Left renal pelvis (tissue), 4 donors: ENCODE results near the gene CEP41. TPM values are rescaled to one million over a fixed set of nuclear protein-coding genes. Genes with fewer than 3 reads are reported as not detected.

Experiments
- DNase-seq, 4 donors: peaks; one replicate each; pipeline ENCODE4 v3.0.0-alpha.2; 2013; ENCODE audit warnings: low read depth in 4 of 4, low spot score in 3 of 4
- polyA plus RNA-seq, 4 donors: library from polyadenylated mRNA; unstranded; fragments of 120-200 nt; gene quantifications; one replicate each; pipeline ENCODE4 v1.2.1, GENCODE V29; 2013; ENCODE audit not compliant: insufficient read length in 4 of 4

The CEP41 gene
- polyA plus RNA-seq, 4 donors = 22.6 to 34.8 (median 28.3) TPM

DNA sequence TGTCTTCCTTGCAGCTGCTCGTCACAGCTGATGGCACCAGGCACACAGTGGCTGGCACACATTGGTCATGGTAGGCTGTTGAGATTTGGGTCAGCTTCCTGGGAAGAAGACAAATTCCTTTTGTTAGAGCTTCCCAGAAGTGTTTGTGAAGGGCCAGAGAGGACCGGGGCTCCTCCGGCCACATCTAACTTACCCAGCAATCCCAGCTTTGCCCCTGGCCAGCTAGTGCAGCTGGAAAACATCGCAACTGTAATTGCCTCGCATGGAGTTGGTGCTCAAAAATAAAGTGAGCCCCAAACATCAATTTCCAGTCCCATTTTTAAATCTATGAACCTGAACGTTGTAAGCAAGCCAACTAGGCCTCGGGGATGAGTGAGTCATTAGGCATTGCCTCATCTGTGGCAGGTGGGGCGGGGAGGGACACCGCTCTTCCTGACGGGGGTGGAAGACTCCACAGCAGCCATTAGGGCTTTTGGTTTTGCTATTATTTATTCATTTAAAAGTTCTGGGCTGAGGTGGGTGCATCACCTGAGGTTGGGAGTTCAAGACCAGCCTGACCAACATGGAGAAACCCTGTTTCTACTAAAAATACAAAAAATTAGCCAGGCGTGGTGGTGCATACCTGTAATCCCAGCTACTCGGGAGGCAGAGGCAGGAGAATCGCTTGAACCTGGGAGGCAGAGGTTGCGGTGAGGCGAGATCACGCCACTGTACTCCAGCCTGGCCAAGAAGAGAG lies 83.8 kb downstream of the CEP41 start:
- no peak for DNase-seq

DNA sequence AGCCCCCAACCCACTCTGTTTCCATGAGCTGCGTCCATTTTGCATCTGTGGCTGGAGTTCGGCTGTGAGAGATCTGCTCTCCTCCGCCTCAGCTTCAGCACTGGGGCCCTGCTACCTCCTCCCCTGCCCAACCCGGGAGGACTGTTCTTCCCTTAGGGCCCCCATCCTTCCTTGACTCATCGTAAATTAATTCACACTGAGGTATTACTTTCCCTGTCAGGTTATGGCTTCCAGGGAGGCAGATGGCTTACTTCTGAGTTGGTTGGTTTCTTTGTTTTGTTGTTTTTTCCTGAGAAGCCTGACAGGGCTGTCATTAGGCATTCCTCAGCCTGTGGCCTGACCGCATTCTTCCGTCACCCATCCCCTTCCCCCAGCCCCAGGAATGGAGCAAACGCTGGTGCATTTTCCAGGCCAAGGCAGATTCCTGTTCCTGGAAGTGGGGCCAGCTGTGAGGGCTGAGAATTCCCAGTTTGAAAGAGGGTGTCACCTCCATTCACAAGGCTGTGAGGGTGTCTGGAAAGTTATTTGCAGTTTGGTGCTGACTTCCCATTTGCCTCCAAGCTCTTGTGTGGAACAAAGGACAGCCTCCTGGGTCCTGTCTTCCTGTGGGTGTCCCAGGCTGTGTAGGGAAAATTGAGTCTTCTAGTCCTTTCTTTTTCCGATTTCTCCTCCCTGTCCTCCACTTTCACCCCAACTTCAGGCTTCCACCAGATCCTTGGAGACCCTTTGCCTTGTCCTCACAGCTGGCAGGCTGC lies 84.5 kb downstream of the CEP41 start:
- DNase-seq = peak; percentile 81 to 90 (median 82)

GRCh38 chr7:130353196-130353595 lies 87.6 kb downstream of the CEP41 start:
- no peak for DNase-seq

DNA sequence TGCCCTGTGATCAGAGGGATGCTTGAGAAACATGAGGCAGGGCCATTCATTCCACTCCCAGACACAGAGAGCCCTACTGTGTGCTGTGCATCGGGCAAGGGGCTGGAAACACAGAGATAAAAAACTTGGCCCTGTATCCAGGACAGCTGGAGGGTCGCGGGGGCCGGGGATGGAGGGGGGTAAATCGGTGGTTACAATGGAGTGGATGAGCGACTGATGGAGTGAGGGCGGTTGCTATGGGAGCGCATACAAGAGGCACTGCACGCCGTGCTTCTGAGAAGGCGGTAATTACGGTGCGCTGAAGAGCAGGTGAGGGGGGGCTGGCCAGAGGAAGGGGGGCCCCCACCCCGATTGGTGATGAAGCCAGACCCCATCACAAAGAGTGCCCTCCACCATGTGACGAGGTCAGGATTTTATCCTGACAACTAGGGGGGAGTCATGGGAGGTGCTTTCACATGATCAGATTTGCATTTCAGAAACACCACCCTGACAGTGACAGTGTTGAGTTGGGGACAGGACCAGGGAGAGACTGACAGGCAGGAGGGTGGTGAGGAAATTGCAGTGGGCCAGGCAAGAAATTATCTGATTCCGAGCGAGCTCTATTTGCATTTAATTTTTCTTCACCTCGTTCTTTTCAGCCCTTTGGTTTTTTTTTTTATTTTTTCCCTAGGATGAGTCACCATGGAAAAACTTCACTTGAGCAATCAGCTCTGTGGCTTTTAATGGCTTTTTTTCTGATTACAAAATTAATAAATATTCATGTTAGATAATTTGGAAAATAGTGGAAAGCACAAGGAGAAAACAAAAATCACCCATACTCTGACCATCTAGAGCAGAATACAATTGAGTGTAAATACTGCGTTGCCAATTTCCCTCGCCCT lies 88.4 kb downstream of the CEP41 start:
- DNase-seq = no peak

DNA sequence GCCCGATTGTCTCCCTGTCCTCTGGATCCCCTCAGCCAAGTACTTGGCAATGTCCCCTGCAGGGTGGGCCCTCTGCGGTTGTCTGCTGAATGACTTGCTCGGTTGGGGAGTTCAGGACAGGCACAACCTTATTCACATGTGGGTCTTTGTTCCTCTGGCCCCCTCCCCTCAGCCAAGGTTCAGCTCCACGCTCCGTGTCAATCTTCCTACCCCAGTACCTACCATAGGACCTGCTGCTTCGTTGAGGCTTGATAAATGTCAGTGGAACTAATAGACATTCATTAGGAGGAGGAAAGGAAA lies 89.1 kb downstream of the CEP41 start:
- no peak for DNase-seq

- no peak for DNase-seq
Measured at GRCh38 chr7:130350945-130351790, 89.6 kb downstream of the CEP41 start.

DNA sequence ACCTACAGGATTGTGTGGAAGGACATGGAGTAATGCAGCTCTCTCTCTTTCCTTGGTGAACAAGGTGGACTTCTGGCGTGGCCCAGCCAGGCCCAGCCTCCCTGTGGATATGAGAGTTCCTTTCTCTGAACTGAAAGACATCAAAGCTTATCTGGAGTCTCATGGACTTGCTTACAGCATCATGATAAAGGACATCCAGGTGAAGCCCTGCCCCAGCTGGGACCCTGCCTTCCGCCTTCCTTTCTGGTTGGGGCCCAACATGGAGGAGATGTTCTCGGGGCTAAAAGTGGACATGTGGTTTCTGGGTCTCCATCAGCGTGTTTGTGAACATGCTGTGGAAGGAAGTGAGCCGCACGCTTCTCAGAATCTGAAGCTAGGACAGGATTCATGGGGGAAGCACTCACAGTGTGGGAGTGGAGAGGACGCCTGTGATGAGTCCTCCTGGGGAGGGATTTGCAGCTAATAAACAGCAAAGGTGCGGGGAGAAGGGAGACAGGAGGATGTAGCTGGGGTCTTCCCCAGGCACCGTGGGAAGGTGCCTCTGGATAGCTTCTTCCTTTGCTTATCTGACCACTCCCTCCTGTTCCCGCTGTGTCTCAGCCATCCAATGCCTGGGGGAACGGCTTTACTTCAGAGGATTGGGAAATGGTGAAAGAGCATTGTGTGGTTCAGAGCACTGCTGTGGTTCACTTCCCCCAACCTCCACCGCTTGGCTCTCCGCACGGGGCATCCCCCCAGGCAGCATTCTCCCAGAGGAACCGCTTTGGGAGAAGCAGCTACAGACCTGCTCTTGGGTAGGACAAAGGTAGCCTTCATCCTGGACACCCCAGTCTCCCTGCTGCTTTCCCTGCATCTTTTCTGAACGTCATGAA lies 90.7 kb downstream of the CEP41 start:
- DNase-seq = no peak

DNA sequence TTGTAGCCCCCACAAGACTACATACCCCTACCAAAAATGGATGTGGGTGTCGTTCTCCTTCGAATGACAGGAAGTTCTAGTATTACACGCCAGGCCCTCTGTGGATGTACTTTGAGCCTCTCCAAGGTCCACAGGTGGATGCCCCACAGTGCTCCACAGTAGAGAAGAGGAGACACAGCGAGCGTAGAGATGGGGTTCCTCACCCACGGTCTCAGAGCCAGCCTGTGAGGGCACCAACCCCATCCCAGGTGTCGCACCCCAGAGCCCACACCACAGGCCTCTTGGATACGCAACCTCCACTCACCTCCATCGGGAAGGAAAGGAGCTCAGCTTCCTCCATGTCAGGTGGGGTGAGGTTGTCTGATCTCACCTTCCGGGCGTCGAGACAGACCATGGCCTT lies 93.9 kb downstream of the CEP41 start:
- DNase-seq = no peak

GRCh38 chr7:130346177-130346905 lies 94.5 kb downstream of the CEP41 start:
- DNase-seq = no peak

GRCh38 chr7:130345725-130346124 lies 95.1 kb downstream of the CEP41 start:
- no peak for DNase-seq

DNA sequence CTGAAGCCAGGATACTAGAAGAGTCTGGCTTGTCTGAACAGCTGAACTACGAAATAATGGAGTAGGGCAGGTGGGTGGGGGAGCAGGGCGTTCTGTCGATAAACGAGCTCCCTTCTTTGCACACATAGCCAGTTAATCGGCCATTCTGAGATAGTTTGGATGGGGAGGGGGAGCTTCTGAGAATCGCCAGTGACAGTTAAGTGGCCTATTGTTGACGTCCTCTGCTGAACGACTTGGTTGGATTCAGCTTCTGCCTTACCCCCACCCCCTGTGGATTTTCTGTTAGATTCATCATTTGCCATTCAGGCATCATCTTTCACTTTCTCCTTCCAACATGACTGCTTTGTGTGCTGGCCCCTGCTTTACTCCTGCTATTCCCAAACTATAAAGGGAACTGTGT lies 95.7 kb downstream of the CEP41 start:
- DNase-seq = no peak

DNA sequence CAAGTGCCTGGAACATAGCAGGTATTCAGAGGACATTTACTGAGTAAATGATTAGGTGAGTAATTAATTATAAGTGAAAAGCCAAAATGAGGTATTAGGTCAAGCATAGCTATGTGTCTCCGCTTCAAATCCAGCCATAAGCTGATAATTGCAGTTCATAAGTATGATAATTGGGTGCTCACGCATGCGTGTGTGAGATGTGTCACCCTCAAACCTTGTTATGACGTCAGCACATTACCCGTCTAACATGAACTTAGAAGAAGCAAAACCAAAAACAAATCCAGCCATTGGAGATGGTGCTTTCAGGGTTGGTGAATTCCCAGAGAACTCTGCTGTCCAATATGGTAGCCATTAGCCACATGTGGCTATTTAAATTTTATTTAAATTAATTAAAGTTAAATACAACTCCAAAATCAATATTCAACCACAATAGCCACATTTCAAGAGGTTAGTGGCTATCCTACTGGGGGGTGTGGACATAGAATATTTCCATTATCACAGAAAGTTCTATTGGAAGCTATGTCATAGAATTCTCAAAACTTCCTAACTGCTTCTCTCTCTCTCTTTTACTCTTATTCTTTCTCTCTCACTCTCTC lies 96.4 kb downstream of the CEP41 start, which contains the start of gene CPA5:
CPA5 (plus strand) TSS at position 546 of the 596 bp plus-strand sequence. CDS start 1,670 bp downstream, outside the sequence.
- DNase-seq = no peak

Other genes starting within 250 kb of the CEP41 start
- gene TMEM209, start 235.6 kb downstream of the CEP41 start, polyA plus RNA-seq = 10 to 100 TPM; 17.1 to 31.0 (median 28.8) TPM
- gene SSMEM1, start 233.2 kb downstream of the CEP41 start, polyA plus RNA-seq = not detected
- under 1 TPM; 0.34 to 0.90 (median 0.49) TPM for gene CPA2, start 174.2 kb downstream of the CEP41 start, polyA plus RNA-seq
- gene CPA4, start 147.9 kb downstream of the CEP41 start, polyA plus RNA-seq = 1 to 10 TPM in 1 of 4 donors, under 1 TPM in 3; 0.32 to 1.5 (median 0.36) TPM
- gene CPA5, start 96.2 kb downstream of the CEP41 start, polyA plus RNA-seq = under 1 TPM in 2 of 4 donors, not detected in 2; 0.09 to 0.41 TPM
- gene CPA1, start 60.5 kb downstream of the CEP41 start, polyA plus RNA-seq = 1 to 10 TPM; 1.6 to 3.1 (median 2.1) TPM
- 1,000 to 10,000 TPM in 1 of 4 donors, 100 to 1,000 TPM in 3; 647 to 1,335 (median 819) TPM for gene MEST, start 51.1 kb upstream of the CEP41 start, polyA plus RNA-seq
- gene COPG2, start 227.7 kb upstream of the CEP41 start, polyA plus RNA-seq = 10 to 100 TPM; 51.4 to 71.2 (median 61.6) TPM
- under 1 TPM in 2 of 4 donors, not detected in 2; 0.13 to 0.22 TPM for gene TSGA13, start 245.5 kb upstream of the CEP41 start, polyA plus RNA-seq